HG03575 (cell line): ENCODE data around the gene FAM114A1.
"Not testable (repeated sequence)": the region's sequence is repeated elsewhere in the genome, so short reads cannot be mapped to it uniquely, and the experiment has no call there.

ENCODE experiments used
- ATAC-seq: cut with Tn5 transposase; IDR thresholded peaks from one replicate; pipeline ENCODE4 v1.9.1; 2021; ENCODE audit not compliant: unreplicated experiment, insufficient number of reproducible peaks, low FRiP score; ENCODE audit errors: extremely low read depth

FAM114A1 gene

GRCh38 chr4:38983291-38983690, 115.7 kb downstream of the FAM114A1 start:
- ATAC-seq: no peak

- ATAC-seq: no peak
Observed at GRCh38 chr4:38983787-38984598, 116.4 kb downstream of the FAM114A1 start.

GRCh38 chr4:38985410-38986100, 117.9 kb downstream of the FAM114A1 start:
- ATAC-seq: no peak

- no peak for ATAC-seq
Observed at GRCh38 chr4:38987491-38987890, 119.9 kb downstream of the FAM114A1 start.

GRCh38 chr4:38988353-38988752, 120.7 kb downstream of the FAM114A1 start:
- ATAC-seq: not testable (repeated sequence)

GRCh38 chr4:38989487-38989886, 121.9 kb downstream of the FAM114A1 start:
- ATAC-seq: no peak

- ATAC-seq: no peak
Observed at GRCh38 chr4:38990241-38990640, 122.6 kb downstream of the FAM114A1 start.

- ATAC-seq: no peak
Observed at GRCh38 chr4:38993683-38994082, 126.1 kb downstream of the FAM114A1 start.

GRCh38 chr4:38994135-38994534, 126.5 kb downstream of the FAM114A1 start:
- no peak for ATAC-seq
